HEK293T (cell line): ENCODE data around the gene MEGF9.

Source experiments
- ARNT ChIP-seq: fragments of 450-650 bp; IDR thresholded peaks from 2 replicates; pipeline ENCODE4 v1.6.1; 2017; ENCODE audit warnings: mild to moderate bottlenecking
- BHLHE40 ChIP-seq: fragments of 450-650 bp; IDR thresholded peaks from 2 replicates; pipeline ENCODE4 v1.6.1; 2016; ENCODE audit warnings: mild to moderate bottlenecking, moderate library complexity, borderline replicate concordance
- ELF4 ChIP-seq: fragments of 450-650 bp; IDR thresholded peaks from 2 replicates; pipeline ENCODE4 v1.6.1; 2017; ENCODE audit warnings: antibody characterized with exemption
- FOXA1 ChIP-seq: fragments of 450-650 bp; IDR thresholded peaks from 2 replicates; pipeline ENCODE4 v1.6.1; 2016; ENCODE audit warnings: mild to moderate bottlenecking
- FOXM1 ChIP-seq: fragments of 450-650 bp; IDR thresholded peaks from 2 replicates; pipeline ENCODE4 v1.6.1; 2017; ENCODE audit warnings: mild to moderate bottlenecking, borderline replicate concordance
- SP1 ChIP-seq: fragments of 450-650 bp; IDR thresholded peaks from 2 replicates; pipeline ENCODE4 v1.6.1; 2017

DNA sequence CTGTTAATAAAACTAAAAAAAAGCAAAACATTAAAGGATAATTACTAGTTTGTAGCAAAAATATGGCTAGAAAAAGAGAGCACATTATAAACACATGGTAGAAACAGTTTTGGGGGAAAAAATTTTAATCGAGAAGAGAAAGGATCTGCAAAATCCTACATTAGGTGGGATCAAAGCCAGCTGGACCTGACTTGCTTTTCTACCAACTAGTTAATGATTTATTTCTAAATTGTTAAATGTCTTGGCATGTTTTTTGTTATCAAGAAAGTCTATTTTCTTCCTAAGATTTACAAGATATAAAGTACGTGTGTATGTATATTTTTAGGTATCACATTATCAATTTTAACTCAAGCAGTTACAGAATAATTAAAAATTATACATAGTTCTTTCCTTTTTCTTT lies 87.2 kb downstream of the MEGF9 start:
- no peak for TF ChIP-seq ARNT
- TF ChIP-seq ELF4, result no peak
- TF ChIP-seq SP1, result no peak
- TF ChIP-seq FOXA1, result no peak
- no peak for TF ChIP-seq FOXM1
- TF ChIP-seq BHLHE40, result no peak
